ENCODE data around the gene LAMTOR1.
A peak's percentile ranks its signal among the peaks of the same experiment; 100 is the strongest.

LAMTOR1 gene

GRCh38 chr11:72079819-72080325, 23.2 kb downstream of the LAMTOR1 start:
- no peaks in the 10 kb centered on the region for H3K36me3 ChIP-seq (ENCODE audit: control insufficient read depth, insufficient read depth, low read length)
- H3K4me3 ChIP-seq (replicated peaks; ENCODE audit: low read depth, low read length) = peak overlapping the region; percentile 72
- DNase-seq (ENCODE audit: extremely low read depth, insufficient read length) = no peak
- no peaks in the 10 kb centered on the region for H3K27me3 ChIP-seq (replicated peaks; ENCODE audit: control insufficient read depth, insufficient read depth, low read length)
- TF ChIP-seq CTCF (IDR thresholded peaks at IDR 0.05; ENCODE audit: insufficient read depth, low read length, poor library complexity, severe bottlenecking) = no peak

GRCh38 chr11:72078477-72078876, 24.6 kb downstream of the LAMTOR1 start:
- Histone ChIP-seq H3K27me3 (replicated peaks; ENCODE audit: control insufficient read depth, insufficient read depth, low read length) (no peaks in the 10 kb centered on the region), H3K4me3 (replicated peaks; ENCODE audit: low read depth, low read length) (no peak overlapping the region), H3K36me3 (ENCODE audit: control insufficient read depth, insufficient read depth, low read length) (no peaks in the 10 kb centered on the region)
- TF ChIP-seq CTCF (IDR thresholded peaks at IDR 0.05; ENCODE audit: insufficient read depth, low read length, poor library complexity, severe bottlenecking) = no peak
- DNase-seq (ENCODE audit: extremely low read depth, insufficient read length) = no peak

GRCh38 chr11:72075756-72076155, 27.3 kb downstream of the LAMTOR1 start:
- H3K36me3 ChIP-seq (ENCODE audit: control insufficient read depth, insufficient read depth, low read length) = no peaks in the 10 kb centered on the region
- no peak overlapping the region for H3K4me3 ChIP-seq (replicated peaks; ENCODE audit: low read depth, low read length)
- DNase-seq (ENCODE audit: extremely low read depth, insufficient read length) = no peak
- no peaks in the 10 kb centered on the region for H3K27me3 ChIP-seq (replicated peaks; ENCODE audit: control insufficient read depth, insufficient read depth, low read length)
- no peak for TF ChIP-seq CTCF (IDR thresholded peaks at IDR 0.05; ENCODE audit: insufficient read depth, low read length, poor library complexity, severe bottlenecking)

GRCh38 chr11:72075109-72075508, 28.0 kb downstream of the LAMTOR1 start:
- Histone ChIP-seq H3K36me3 (ENCODE audit: control insufficient read depth, insufficient read depth, low read length) (no peaks in the 10 kb centered on the region), H3K4me3 (replicated peaks; ENCODE audit: low read depth, low read length) (no peak overlapping the region), H3K27me3 (replicated peaks; ENCODE audit: control insufficient read depth, insufficient read depth, low read length) (no peaks in the 10 kb centered on the region)
- no peak for DNase-seq (ENCODE audit: extremely low read depth, insufficient read length)
- TF ChIP-seq CTCF (IDR thresholded peaks at IDR 0.05; ENCODE audit: insufficient read depth, low read length, poor library complexity, severe bottlenecking) = peak; percentile 50

- no peak for DNase-seq (ENCODE audit: extremely low read depth, insufficient read length)
- no peak overlapping the region for H3K4me3 ChIP-seq (replicated peaks; ENCODE audit: low read depth, low read length)
- H3K27me3 ChIP-seq (replicated peaks; ENCODE audit: control insufficient read depth, insufficient read depth, low read length) = no peaks in the 10 kb centered on the region
- no peak for TF ChIP-seq CTCF (IDR thresholded peaks at IDR 0.05; ENCODE audit: insufficient read depth, low read length, poor library complexity, severe bottlenecking)
- H3K36me3 ChIP-seq (ENCODE audit: control insufficient read depth, insufficient read depth, low read length) = no peaks in the 10 kb centered on the region
Observed at GRCh38 chr11:72072348-72072747, 30.7 kb downstream of the LAMTOR1 start.

- H3K27me3 ChIP-seq (replicated peaks; ENCODE audit: control insufficient read depth, insufficient read depth, low read length) = no peaks in the 10 kb centered on the region
- H3K4me3 ChIP-seq (replicated peaks; ENCODE audit: low read depth, low read length) = no peak overlapping the region
- no peak for TF ChIP-seq CTCF (IDR thresholded peaks at IDR 0.05; ENCODE audit: insufficient read depth, low read length, poor library complexity, severe bottlenecking)
- H3K36me3 ChIP-seq (ENCODE audit: control insufficient read depth, insufficient read depth, low read length) = no peaks in the 10 kb centered on the region; the same call in 1 of the 2 replicates
- no peak for DNase-seq (ENCODE audit: extremely low read depth, insufficient read length)
Observed at GRCh38 chr11:72070491-72070890, 32.6 kb downstream of the LAMTOR1 start.
